Kidney (tissue), 14 donors: ENCODE results near the gene MRPS2. TPM values are rescaled to one million over a fixed set of nuclear protein-coding genes. Genes with fewer than 3 reads are reported as not detected.

Source experiments
- DNase-seq, 5 donors: peaks; one replicate each; pipeline ENCODE4 v3.0.0-alpha.2; 2013 to 2020
- FAIRE-seq: peaks from 2 replicates; lab custom pipeline; 2012; peaks lifted over from hg19 to GRCh38; lab: Jason Lieb, UNC
- H3K27ac ChIP-seq, 2 donors: one replicate each; pipeline ENCODE4 v1.7.0; 2013; ENCODE audit warnings: low read depth in 2 of 2, low read length in 2 of 2, inconsistent platforms in 1 of 2
- H3K27me3 ChIP-seq: one replicate; pipeline ENCODE4 v1.7.1; 2013; ENCODE audit warnings: low read length, inconsistent platforms; ENCODE audit not compliant: control insufficient read depth, insufficient read depth
- H3K36me3 ChIP-seq, 3 donors: one replicate each; pipeline versions ENCODE4 v1.7.0 to v1.7.1; 2013; ENCODE audit warnings: low read length in 3 of 3, control low read depth in 1 of 3, inconsistent platforms in 1 of 3; ENCODE audit not compliant: insufficient read depth in 3 of 3, control insufficient read depth in 2 of 3
- H3K4me1 ChIP-seq, 3 donors: one replicate each; pipeline versions ENCODE4 v1.7.0 to v1.7.1; 2013; ENCODE audit warnings: low read length in 3 of 3, inconsistent platforms in 1 of 3, low read depth in 1 of 3; ENCODE audit not compliant: control insufficient read depth in 2 of 3, insufficient read depth in 2 of 3
- H3K4me3 ChIP-seq, 3 donors: one replicate each; pipeline versions ENCODE4 v1.7.0 to v1.8.1; 2013; ENCODE audit warnings: low read length in 3 of 3, control low read depth in 1 of 3, inconsistent platforms in 1 of 3
- H3K9ac ChIP-seq, 3 donors: one replicate each; pipeline versions ENCODE4 v1.7.0 to v1.7.1; 2013; ENCODE audit warnings: low read length in 3 of 3, control low read depth in 1 of 3, inconsistent platforms in 1 of 3
- H3K9me3 ChIP-seq, 3 donors: one replicate each; pipeline versions ENCODE4 v1.7.0 to v1.7.1; 2013; ENCODE audit warnings: low read length in 3 of 3, control low read depth in 1 of 3, inconsistent platforms in 1 of 3; ENCODE audit not compliant: control insufficient read depth in 2 of 3, insufficient read depth in 1 of 3
- CTCF ChIP-seq: IDR thresholded peaks from 3 replicates; pipeline ENCODE4 v1.5.1; 2012; ENCODE audit warnings: mild to moderate bottlenecking, moderate library complexity, borderline replicate concordance; ENCODE audit not compliant: insufficient read depth; ENCODE audit errors: extremely low read depth
- intact Hi-C: fragments of 100-400 bp; cut with DNase I; formaldehyde crosslinking; loops from one replicate; pipeline ENCODE4 v1.11.1; 2022
- polyA plus RNA-seq: library from polyadenylated mRNA; stranded (reverse); fragments of 350-450 nt; fragmentation: Illumina TruSeq; extraction: RNeasy Lipid Tissue Mini Kit (QIAGEN cat#74804); gene quantifications from one replicate; pipeline ENCODE4 v1.2.3, GENCODE V29; 2014; ENCODE audit warnings: low read depth, low replicate concordance; ENCODE audit not compliant: insufficient read depth
- total RNA-seq: library from RNA; stranded (reverse); fragmentation: NEBNext Ultra II Directional; extraction: Animal tissue kit (Norgen Biotek cat#: 25700); gene quantifications from one replicate; pipeline ENCODE4 v1.2.1, GENCODE V29; 2021
- donor health status: control.
- donor health status: control.
- donor health status: control.
- donor health status: control.
- donor health status: control.
- donor health status: DM: yes; HTN: yes; CAD: no.
- donor health status: Normal renal cell carcinoma (clear cell type).

The MRPS2 gene
- total and polyA plus RNA-seq, 2 donors from 2014 or later, result 29.1 to 92.7 TPM

DNA sequence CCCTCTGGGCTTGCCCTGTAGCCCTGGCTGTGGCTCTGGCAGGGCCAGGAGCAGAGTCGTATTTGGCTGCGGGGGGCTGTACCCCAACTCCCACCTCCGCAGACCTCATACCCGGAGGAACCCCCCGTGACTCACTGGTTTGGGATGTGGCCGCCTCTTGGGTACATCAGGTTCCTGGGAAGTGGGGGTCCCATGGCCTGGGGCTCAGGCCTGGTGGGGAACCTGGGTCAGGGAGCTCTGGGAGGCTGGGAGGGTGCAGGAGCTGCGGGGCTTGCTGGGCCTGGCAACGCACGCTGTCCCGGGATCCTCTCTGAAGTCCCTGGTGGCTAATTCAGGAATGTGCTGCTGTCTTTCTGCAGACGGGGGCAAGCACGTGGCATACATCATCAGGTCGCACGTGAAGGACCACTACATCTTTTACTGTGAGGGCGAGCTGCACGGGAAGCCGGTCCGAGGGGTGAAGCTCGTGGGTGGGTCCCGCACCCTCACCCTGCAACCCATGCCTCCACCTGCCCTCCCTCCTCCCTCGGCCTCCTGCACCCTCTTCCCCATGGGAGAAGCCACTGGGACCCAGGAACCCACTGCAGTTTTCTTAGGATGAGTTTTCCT is 23.1 kb downstream of the MRPS2 start:
- no peak for TF ChIP-seq CTCF
- Histone ChIP-seq H3K9me3 (no peaks in the 10 kb centered on the region), H3K27ac (no peak overlapping the region), H3K9ac (no peak overlapping the region), H3K4me1 (no peaks in the 10 kb centered on the region), H3K27me3 (no peaks in the 10 kb centered on the region), H3K4me3 (no peak overlapping the region), H3K36me3 (no peaks in the 10 kb centered on the region)
- FAIRE-seq, result no peak
- DNase-seq, result peak in 1 of 5 donors; percentile 32
- intact Hi-C loops, result no loop called here

DNA sequence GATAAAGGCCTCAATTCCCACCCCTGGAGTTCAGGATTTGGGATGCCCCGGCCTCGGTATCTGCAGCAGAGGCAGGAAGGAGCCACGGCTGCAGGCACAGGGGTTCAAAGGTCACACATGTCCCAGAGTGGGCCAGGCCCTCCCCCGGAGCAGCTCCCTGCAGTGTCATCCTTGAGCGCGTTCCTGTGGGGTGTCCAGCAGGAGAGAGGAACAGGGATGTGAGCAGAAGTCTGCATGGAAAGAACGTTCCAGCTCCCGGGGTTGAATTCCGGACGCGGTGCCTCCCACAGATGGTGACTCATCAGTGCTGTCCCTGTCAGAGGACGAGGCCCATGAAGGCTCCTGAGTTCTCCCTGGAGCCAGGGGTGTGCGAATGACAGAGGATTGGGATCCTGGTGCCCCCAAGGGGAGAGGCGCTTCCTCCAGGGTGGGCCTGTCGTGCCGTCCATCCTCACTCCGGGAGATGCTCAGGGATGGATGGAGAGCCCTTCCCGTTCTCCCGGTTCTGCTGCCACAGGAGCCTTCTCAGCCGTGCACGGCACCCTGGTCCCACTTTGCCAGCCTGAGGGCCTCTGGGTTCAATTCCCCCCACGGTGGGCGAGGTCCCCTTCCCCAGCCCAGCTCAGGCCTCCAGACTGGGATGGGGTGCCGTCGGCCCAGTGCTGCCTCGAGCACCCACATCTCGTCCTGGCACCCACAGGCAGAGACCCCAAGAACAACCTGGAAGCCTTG is 23.8 kb downstream of the MRPS2 start:
- intact Hi-C loops, result no loop called here

GRCh38 chr9:135525241-135526088 is 25.0 kb downstream of the MRPS2 start:
- Histone ChIP-seq H3K9me3 (peaks cover 0 to 8% (median 0%) of the 10 kb centered on the region in 3 donors), H3K36me3 (no peaks in the 10 kb centered on the region), H3K9ac (no peak overlapping the region), H3K27me3 (no peaks in the 10 kb centered on the region), H3K4me3 (no peak overlapping the region), H3K27ac (no peak overlapping the region), H3K4me1 (no peaks in the 10 kb centered on the region)
- FAIRE-seq (no peak), DNase-seq (peak in 2 of 5 donors; percentile 6 to 36)
- intact Hi-C loops, result no loop called here
- no peak for TF ChIP-seq CTCF

More for the DNA sequence above, 23.8 kb downstream of the MRPS2 start:
- H3K4me1 ChIP-seq, result no peaks in the 10 kb centered on the region
- peak in 4 of 5 donors; percentile 33 to 63 (median 49) for DNase-seq
- H3K27ac ChIP-seq, result no peak overlapping the region
- no peaks in the 10 kb centered on the region for H3K36me3 ChIP-seq
- FAIRE-seq, result no peak
- H3K9ac ChIP-seq, result no peak overlapping the region
- no peaks in the 10 kb centered on the region for H3K27me3 ChIP-seq
- no peak for TF ChIP-seq CTCF
- H3K4me3 ChIP-seq, result no peak overlapping the region
- H3K9me3 ChIP-seq, result peaks cover 0 to 1% (median 0%) of the 10 kb centered on the region in 3 donors
